Body of pancreas (tissue), 4 donors: Measurements from ENCODE around the gene KRT33A.

ENCODE experiments used
- CTCF ChIP-seq, 7 experiments: fragments of 450-650 bp in 4 of 7; fragments of 200-600 bp in 3 of 7; sonication (generic) in 3 of 7; IDR thresholded peaks; one replicate each; pipeline ENCODE4 v1.5.1; 2016 to 2019; ENCODE audit warnings: antibody characterized with exemption in 7 of 7
- POLR2A ChIP-seq, 3 donors: fragments of 450-650 bp; IDR thresholded peaks; one replicate each; pipeline ENCODE4 v1.6.1; 2016; ENCODE audit warnings: antibody characterized with exemption in 3 of 3, mild to moderate bottlenecking in 2 of 3

GRCh38 chr17:41315204-41315794, 35.3 kb downstream of the KRT33A start, which contains the start of gene KRTAP17-1:
- no peak for TF ChIP-seq POLR2A (IDR thresholded peaks at IDR 0.05)
- no peak for TF ChIP-seq CTCF (IDR thresholded peaks at IDR 0.05)
